ENCODE data around the gene DLX3.

The DLX3 gene

GRCh38 chr17:50020841-50021599 is 26.0 kb upstream of the DLX3 start:
- no peaks in the 10 kb centered on the region for H3K27me3 ChIP-seq (ENCODE audit: control insufficient read depth, insufficient read depth, low read length)
- no peak overlapping the region for H3K27ac ChIP-seq (ENCODE audit: low read depth, low read length)
- H3K4me3 ChIP-seq (ENCODE audit: low read length), result no peak overlapping the region
- no peak overlapping the region for H3K9ac ChIP-seq (ENCODE audit: low read length)
- H3K36me3 ChIP-seq (ENCODE audit: control insufficient read depth, insufficient read depth, low read length), result no peaks in the 10 kb centered on the region
- H3K4me1 ChIP-seq (ENCODE audit: control insufficient read depth, insufficient read depth, low read length), result no peaks in the 10 kb centered on the region

DNA sequence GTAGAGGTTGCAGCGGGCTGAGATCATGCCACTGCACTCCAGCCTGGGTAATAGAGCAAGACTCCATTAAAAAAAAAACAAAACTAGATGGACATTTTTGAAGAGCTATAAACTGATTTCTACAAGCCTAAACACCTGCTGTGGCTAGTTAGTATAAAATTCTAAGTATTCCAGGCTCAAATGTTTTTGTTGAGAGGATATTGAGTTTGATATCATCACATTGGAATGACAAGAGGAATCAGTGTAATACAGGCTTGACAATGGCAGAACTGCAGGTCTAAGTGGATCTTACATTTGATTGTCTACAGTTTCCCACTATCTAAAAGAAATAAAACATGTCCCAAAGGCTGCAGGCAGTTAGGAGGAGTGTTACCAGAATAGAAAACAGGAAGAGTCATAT is 23.9 kb upstream of the DLX3 start:
- no peak overlapping the region for H3K27ac ChIP-seq (ENCODE audit: low read depth, low read length)
- H3K9ac ChIP-seq (ENCODE audit: low read length), result no peak overlapping the region
- no peaks in the 10 kb centered on the region for H3K4me1 ChIP-seq (ENCODE audit: control insufficient read depth, insufficient read depth, low read length)
- no peak overlapping the region for H3K4me3 ChIP-seq (ENCODE audit: low read length)
- no peaks in the 10 kb centered on the region for H3K36me3 ChIP-seq (ENCODE audit: control insufficient read depth, insufficient read depth, low read length)
- H3K27me3 ChIP-seq (ENCODE audit: control insufficient read depth, insufficient read depth, low read length), result no peaks in the 10 kb centered on the region

DNA sequence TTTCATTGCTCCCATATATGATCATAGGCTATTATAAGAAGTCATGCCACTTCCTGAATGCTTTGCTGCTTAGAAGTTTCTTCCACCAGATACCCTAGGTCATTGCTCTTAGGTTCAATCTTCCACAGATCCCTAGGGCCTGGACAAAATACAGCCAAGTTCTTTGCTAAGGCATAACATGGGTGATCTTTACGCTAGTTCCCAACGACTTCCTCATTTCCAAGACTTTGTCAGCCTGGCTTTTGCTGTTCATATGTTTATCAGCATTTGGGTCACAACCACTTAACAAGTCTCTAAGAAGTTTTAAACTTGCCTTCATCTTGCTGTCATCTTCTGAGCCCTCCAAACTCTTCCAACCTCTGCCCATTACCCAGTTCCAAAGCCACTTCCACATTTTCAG is 20.1 kb upstream of the DLX3 start:
- Histone ChIP-seq H3K4me3 (ENCODE audit: low read length) (no peak overlapping the region), H3K9ac (ENCODE audit: low read length) (no peak overlapping the region), H3K36me3 (ENCODE audit: control insufficient read depth, insufficient read depth, low read length) (no peaks in the 10 kb centered on the region), H3K4me1 (ENCODE audit: control insufficient read depth, insufficient read depth, low read length) (no peaks in the 10 kb centered on the region), H3K27ac (ENCODE audit: low read depth, low read length) (no peak overlapping the region), H3K27me3 (ENCODE audit: control insufficient read depth, insufficient read depth, low read length) (no peaks in the 10 kb centered on the region)

- H3K4me3 ChIP-seq (ENCODE audit: low read length), result no peak overlapping the region
- H3K9ac ChIP-seq (ENCODE audit: low read length), result no peak overlapping the region
- no peaks in the 10 kb centered on the region for H3K4me1 ChIP-seq (ENCODE audit: control insufficient read depth, insufficient read depth, low read length)
- no peaks in the 10 kb centered on the region for H3K36me3 ChIP-seq (ENCODE audit: control insufficient read depth, insufficient read depth, low read length)
- no peak overlapping the region for H3K27ac ChIP-seq (ENCODE audit: low read depth, low read length)
- H3K27me3 ChIP-seq (ENCODE audit: control insufficient read depth, insufficient read depth, low read length), result no peaks in the 10 kb centered on the region
Observed at GRCh38 chr17:50014471-50015088, 19.6 kb upstream of the DLX3 start.

- H3K4me1 ChIP-seq (ENCODE audit: control insufficient read depth, insufficient read depth, low read length), result no peaks in the 10 kb centered on the region
- H3K4me3 ChIP-seq (ENCODE audit: low read length), result no peak overlapping the region
- no peak overlapping the region for H3K27ac ChIP-seq (ENCODE audit: low read depth, low read length)
- no peaks in the 10 kb centered on the region for H3K27me3 ChIP-seq (ENCODE audit: control insufficient read depth, insufficient read depth, low read length)
- H3K36me3 ChIP-seq (ENCODE audit: control insufficient read depth, insufficient read depth, low read length), result no peaks in the 10 kb centered on the region
- H3K9ac ChIP-seq (ENCODE audit: low read length), result no peak overlapping the region
Observed at GRCh38 chr17:50013079-50013478, 18.1 kb upstream of the DLX3 start.

- Histone ChIP-seq H3K27me3 (ENCODE audit: control insufficient read depth, insufficient read depth, low read length) (no peaks in the 10 kb centered on the region), H3K36me3 (ENCODE audit: control insufficient read depth, insufficient read depth, low read length) (no peaks in the 10 kb centered on the region), H3K27ac (ENCODE audit: low read depth, low read length) (no peak overlapping the region), H3K9ac (ENCODE audit: low read length) (no peak overlapping the region), H3K4me1 (ENCODE audit: control insufficient read depth, insufficient read depth, low read length) (no peaks in the 10 kb centered on the region), H3K4me3 (ENCODE audit: low read length) (no peak overlapping the region)
Observed at GRCh38 chr17:50009282-50009681, 14.3 kb upstream of the DLX3 start.

DNA sequence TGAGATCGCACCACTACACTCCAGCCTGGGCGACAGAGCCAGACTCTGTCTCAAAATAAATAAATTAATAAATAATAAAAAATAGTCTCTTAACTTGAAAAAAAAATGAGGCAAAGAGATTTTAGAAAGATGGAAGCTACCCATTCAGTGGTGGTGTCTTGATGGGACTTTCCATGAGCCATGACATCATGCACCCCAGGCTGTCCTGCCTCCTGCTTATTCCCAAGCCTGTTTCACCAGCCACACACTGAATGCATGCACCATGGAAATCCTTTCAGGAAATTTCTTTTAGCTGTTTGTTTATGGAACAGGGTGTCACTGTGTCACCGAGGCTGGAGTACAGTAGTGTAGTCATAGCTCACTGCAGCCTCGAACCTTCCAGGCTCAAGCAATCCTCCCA is 8.9 kb upstream of the DLX3 start:
- no peaks in the 10 kb centered on the region for H3K36me3 ChIP-seq (ENCODE audit: control insufficient read depth, insufficient read depth, low read length)
- peaks cover 6% of the 10 kb centered on the region for H3K27me3 ChIP-seq (ENCODE audit: control insufficient read depth, insufficient read depth, low read length)
- no peak overlapping the region for H3K9ac ChIP-seq (ENCODE audit: low read length)
- H3K4me3 ChIP-seq (ENCODE audit: low read length), result no peak overlapping the region
- H3K27ac ChIP-seq (ENCODE audit: low read depth, low read length), result no peak overlapping the region
- H3K4me1 ChIP-seq (ENCODE audit: control insufficient read depth, insufficient read depth, low read length), result no peaks in the 10 kb centered on the region

GRCh38 chr17:49998836-49999511 is 4.0 kb upstream of the DLX3 start:
- Histone ChIP-seq H3K27me3 (ENCODE audit: control insufficient read depth, insufficient read depth, low read length) (peaks cover 37% of the 10 kb centered on the region), H3K27ac (ENCODE audit: low read depth, low read length) (no peak overlapping the region), H3K4me3 (ENCODE audit: low read length) (no peak overlapping the region), H3K36me3 (ENCODE audit: control insufficient read depth, insufficient read depth, low read length) (no peaks in the 10 kb centered on the region), H3K4me1 (ENCODE audit: control insufficient read depth, insufficient read depth, low read length) (peaks cover 2% of the 10 kb centered on the region), H3K9ac (ENCODE audit: low read length) (no peak overlapping the region)

- no peak overlapping the region for H3K4me3 ChIP-seq (ENCODE audit: low read length)
- peaks cover 43% of the 10 kb centered on the region for H3K27me3 ChIP-seq (ENCODE audit: control insufficient read depth, insufficient read depth, low read length)
- H3K4me1 ChIP-seq (ENCODE audit: control insufficient read depth, insufficient read depth, low read length), result peaks cover 3% of the 10 kb centered on the region
- no peak overlapping the region for H3K27ac ChIP-seq (ENCODE audit: low read depth, low read length)
- no peaks in the 10 kb centered on the region for H3K36me3 ChIP-seq (ENCODE audit: control insufficient read depth, insufficient read depth, low read length)
- no peak overlapping the region for H3K9ac ChIP-seq (ENCODE audit: low read length)
Observed at GRCh38 chr17:49997773-49998703, 3.0 kb upstream of the DLX3 start.

GRCh38 chr17:49997301-49997650 is 2.3 kb upstream of the DLX3 start:
- H3K9ac ChIP-seq (ENCODE audit: low read length), result no peak overlapping the region
- no peak overlapping the region for H3K27ac ChIP-seq (ENCODE audit: low read depth, low read length)
- H3K27me3 ChIP-seq (ENCODE audit: control insufficient read depth, insufficient read depth, low read length), result peaks cover 48% of the 10 kb centered on the region
- no peaks in the 10 kb centered on the region for H3K36me3 ChIP-seq (ENCODE audit: control insufficient read depth, insufficient read depth, low read length)
- H3K4me3 ChIP-seq (ENCODE audit: low read length), result no peak overlapping the region
- H3K4me1 ChIP-seq (ENCODE audit: control insufficient read depth, insufficient read depth, low read length), result peaks cover 3% of the 10 kb centered on the region

DNA sequence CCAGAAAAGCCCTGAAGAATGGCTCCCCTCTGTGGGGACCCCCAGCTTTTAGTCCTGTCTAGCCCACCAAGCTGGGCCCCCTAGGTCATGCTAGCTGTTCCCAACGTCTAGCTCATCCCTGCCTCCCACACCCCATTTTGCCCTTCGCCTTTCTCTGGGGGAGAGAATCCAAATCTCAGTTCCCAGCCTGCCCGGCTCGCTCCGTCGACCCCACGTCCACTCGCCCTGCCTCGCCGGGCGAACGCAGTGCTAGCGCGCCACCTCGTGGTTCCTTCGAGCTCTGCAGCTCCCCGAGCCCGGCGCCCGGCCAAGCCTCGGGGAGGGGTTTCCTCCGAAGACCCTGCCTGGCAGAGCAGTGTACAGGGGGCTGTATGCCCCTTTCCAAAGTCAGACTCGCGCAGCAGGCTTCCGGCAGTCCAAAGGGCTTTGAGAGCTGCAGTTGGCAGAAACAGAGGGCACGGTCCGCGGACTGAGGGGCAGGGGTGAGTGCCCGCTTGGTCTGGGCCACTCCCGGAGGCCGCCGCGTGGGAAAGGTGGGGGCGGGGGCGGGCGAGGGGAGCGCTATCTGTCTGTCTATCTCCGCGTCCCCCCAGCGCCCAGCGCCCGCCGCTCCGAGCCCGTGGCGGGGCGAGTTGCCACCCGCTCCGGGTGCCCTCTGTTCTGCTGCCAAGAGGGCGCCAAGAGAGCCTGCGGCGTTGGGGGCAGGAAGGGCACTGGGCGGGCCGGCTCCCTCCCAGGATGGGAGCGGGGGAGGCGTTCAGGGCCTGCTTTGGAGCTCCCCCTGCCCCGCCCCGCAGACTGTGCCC is 1.7 kb upstream of the DLX3 start:
- Histone ChIP-seq H3K9ac (ENCODE audit: low read length) (no peak overlapping the region), H3K4me1 (ENCODE audit: control insufficient read depth, insufficient read depth, low read length) (peaks cover 3% of the 10 kb centered on the region), H3K27me3 (ENCODE audit: control insufficient read depth, insufficient read depth, low read length) (peaks cover 48% of the 10 kb centered on the region)

More for the DNA sequence above, 1.7 kb upstream of the DLX3 start:
- H3K27ac ChIP-seq (ENCODE audit: low read depth, low read length), result no peak overlapping the region
- no peak overlapping the region for H3K4me3 ChIP-seq (ENCODE audit: low read length)
- H3K36me3 ChIP-seq (ENCODE audit: control insufficient read depth, insufficient read depth, low read length), result no peaks in the 10 kb centered on the region
